K562 (cell line): ENCODE measurements around the gene PHLPP2. TPM values are rescaled to one million over a fixed set of nuclear protein-coding genes. Genes with fewer than 3 reads are reported as not detected.

Experiments used
- CXXC5 ChIP-seq: fragments of 250-450 bp; sonication (Bioruptor Pico); IDR thresholded peaks from 2 replicates; pipeline ENCODE4 v1.8.0; 2022; ENCODE audit warnings: inconsistent platforms, mild to moderate bottlenecking, moderate library complexity
- HDAC6 ChIP-seq: IDR thresholded peaks from 2 replicates; pipeline ENCODE4 v1.6.1; 2012; ENCODE audit warnings: low read depth, mild to moderate bottlenecking, control low read depth, inconsistent platforms, low read length, moderate library complexity
- SAP30 ChIP-seq: fragments of 200-600 bp; sonication (generic); IDR thresholded peaks from 2 replicates; pipeline ENCODE4 v1.6.1; 2012; ENCODE audit warnings: borderline replicate concordance, low read depth, mild to moderate bottlenecking, moderate library complexity, low read length, control low read depth, inconsistent platforms; ENCODE audit not compliant: insufficient read depth, poor library complexity, severe bottlenecking
- polyA plus RNA-seq, 8 experiments: library from polyadenylated mRNA; depleted of rRNA in 4 of 8; stranded (reverse) in 5 of 8; unstranded in 3 of 8; fragments of >200 nt; fragmentation: Nextera tagmentation in 2 of 8; fragmentation: Illumina TruSeq in 1 of 8; extraction: Ambion mirVana in 2 of 8; extraction: Trizol in 1 of 8; gene quantifications; 2 replicates each; pipeline versions ENCODE4 v1.2.1 to v1.2.3, GENCODE V29; 2011 to 2014; ENCODE audit warnings: inconsistent platforms in 1 of 8, missing spikeins in 1 of 8
- total RNA-seq, 7 experiments: library from RNA; depleted of rRNA in 6 of 7; stranded (reverse); fragments of >200 nt in 6 of 7; fragmentation: Illumina TruSeq in 2 of 7; extraction: Trizol in 2 of 7; gene quantifications; 2 replicates each; pipeline versions ENCODE4 v1.2.1 to v1.2.3, GENCODE V29; 2011 to 2021; ENCODE audit warnings: low replicate concordance in 1 of 7
- TF ChIP-seq, protein P1 (sequence below): fragments of 450-650 bp; IDR thresholded peaks from 2 replicates; pipeline ENCODE4 v1.6.1; 2018; ENCODE audit not compliant: partially characterized antibody
- TF ChIP-seq, protein P2 (sequence below): fragments of 450-650 bp; IDR thresholded peaks from 2 replicates; pipeline ENCODE4 v1.6.1; 2016; ENCODE audit warnings: mild to moderate bottlenecking, moderate library complexity
- TF ChIP-seq, protein P3 (sequence below): fragments of 450-650 bp; IDR thresholded peaks from 2 replicates; pipeline ENCODE4 v1.6.1; 2017; ENCODE audit warnings: antibody characterized with exemption, mild to moderate bottlenecking

The PHLPP2 gene
- total and polyA plus RNA-seq, 9 of the 15 experiments (the other 6 are each of a cell fraction or from before 2014, with no cell fraction given), result 0.60 to 7.1 (median 2.6) TPM

DNA sequence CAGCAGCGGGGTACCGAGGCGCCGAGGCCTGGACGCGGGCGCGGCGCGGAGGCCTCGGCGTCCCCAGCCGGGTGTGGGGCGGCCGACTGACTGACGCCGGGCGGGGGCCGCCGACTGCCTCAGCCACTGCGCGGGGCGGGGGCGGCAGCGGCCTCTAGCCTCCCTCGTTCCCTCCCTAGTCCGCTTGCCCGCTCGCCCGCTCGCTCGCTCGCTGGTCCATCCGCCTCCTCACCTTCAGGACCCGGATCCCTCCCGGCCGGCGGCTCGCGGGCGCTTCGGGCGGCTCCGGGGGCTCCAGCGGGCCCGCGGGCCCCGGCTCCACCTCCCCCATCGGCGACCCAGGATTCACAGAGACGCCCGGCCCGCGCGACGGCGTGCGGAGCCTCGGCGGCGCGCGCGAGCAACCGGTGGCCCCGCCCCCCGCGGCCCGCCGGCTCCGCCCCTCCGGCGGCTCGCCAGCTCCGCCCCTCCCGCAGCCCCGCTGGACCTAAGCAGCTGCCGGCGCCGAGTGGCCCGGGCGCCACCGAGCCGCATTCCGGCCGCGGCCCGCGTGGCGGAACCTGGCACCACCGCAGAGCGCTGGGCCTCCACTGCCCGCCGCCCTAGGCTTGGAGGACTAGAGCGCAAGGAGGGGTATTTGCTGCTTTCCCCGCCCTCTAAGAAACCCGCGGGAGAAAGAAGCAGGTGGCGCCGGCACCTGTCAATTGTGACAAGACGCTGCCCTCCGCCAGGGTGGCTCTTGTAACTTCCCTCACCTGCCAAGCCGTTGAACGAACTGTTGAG, 773 bp downstream of the PHLPP2 start (continued):
- TF ChIP-seq, protein P1, sequence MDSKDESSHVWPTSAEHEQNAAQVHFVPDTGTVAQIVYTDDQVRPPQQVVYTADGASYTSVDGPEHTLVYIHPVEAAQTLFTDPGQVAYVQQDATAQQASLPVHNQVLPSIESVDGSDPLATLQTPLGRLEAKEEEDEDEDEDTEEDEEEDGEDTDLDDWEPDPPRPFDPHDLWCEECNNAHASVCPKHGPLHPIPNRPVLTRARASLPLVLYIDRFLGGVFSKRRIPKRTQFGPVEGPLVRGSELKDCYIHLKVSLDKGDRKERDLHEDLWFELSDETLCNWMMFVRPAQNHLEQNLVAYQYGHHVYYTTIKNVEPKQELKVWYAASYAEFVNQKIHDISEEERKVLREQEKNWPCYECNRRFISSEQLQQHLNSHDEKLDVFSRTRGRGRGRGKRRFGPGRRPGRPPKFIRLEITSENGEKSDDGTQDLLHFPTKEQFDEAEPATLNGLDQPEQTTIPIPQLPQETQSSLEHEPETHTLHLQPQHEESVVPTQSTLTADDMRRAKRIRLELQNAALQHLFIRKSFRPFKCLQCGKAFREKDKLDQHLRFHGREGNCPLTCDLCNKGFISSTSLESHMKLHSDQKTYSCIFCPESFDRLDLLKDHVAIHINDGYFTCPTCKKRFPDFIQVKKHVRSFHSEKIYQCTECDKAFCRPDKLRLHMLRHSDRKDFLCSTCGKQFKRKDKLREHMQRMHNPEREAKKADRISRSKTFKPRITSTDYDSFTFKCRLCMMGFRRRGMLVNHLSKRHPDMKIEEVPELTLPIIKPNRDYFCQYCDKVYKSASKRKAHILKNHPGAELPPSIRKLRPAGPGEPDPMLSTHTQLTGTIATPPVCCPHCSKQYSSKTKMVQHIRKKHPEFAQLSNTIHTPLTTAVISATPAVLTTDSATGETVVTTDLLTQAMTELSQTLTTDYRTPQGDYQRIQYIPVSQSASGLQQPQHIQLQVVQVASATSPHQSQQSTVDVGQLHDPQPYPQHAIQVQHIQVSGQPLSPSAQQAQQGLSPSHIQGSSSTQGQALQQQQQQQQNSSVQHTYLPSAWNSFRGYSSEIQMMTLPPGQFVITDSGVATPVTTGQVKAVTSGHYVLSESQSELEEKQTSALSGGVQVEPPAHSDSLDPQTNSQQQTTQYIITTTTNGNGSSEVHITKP, result peak; percentile 90
- TF ChIP-seq SAP30 (peak; percentile 55), CXXC5 (peak; percentile 85), HDAC6 (no peak)
- TF ChIP-seq, protein P2, sequence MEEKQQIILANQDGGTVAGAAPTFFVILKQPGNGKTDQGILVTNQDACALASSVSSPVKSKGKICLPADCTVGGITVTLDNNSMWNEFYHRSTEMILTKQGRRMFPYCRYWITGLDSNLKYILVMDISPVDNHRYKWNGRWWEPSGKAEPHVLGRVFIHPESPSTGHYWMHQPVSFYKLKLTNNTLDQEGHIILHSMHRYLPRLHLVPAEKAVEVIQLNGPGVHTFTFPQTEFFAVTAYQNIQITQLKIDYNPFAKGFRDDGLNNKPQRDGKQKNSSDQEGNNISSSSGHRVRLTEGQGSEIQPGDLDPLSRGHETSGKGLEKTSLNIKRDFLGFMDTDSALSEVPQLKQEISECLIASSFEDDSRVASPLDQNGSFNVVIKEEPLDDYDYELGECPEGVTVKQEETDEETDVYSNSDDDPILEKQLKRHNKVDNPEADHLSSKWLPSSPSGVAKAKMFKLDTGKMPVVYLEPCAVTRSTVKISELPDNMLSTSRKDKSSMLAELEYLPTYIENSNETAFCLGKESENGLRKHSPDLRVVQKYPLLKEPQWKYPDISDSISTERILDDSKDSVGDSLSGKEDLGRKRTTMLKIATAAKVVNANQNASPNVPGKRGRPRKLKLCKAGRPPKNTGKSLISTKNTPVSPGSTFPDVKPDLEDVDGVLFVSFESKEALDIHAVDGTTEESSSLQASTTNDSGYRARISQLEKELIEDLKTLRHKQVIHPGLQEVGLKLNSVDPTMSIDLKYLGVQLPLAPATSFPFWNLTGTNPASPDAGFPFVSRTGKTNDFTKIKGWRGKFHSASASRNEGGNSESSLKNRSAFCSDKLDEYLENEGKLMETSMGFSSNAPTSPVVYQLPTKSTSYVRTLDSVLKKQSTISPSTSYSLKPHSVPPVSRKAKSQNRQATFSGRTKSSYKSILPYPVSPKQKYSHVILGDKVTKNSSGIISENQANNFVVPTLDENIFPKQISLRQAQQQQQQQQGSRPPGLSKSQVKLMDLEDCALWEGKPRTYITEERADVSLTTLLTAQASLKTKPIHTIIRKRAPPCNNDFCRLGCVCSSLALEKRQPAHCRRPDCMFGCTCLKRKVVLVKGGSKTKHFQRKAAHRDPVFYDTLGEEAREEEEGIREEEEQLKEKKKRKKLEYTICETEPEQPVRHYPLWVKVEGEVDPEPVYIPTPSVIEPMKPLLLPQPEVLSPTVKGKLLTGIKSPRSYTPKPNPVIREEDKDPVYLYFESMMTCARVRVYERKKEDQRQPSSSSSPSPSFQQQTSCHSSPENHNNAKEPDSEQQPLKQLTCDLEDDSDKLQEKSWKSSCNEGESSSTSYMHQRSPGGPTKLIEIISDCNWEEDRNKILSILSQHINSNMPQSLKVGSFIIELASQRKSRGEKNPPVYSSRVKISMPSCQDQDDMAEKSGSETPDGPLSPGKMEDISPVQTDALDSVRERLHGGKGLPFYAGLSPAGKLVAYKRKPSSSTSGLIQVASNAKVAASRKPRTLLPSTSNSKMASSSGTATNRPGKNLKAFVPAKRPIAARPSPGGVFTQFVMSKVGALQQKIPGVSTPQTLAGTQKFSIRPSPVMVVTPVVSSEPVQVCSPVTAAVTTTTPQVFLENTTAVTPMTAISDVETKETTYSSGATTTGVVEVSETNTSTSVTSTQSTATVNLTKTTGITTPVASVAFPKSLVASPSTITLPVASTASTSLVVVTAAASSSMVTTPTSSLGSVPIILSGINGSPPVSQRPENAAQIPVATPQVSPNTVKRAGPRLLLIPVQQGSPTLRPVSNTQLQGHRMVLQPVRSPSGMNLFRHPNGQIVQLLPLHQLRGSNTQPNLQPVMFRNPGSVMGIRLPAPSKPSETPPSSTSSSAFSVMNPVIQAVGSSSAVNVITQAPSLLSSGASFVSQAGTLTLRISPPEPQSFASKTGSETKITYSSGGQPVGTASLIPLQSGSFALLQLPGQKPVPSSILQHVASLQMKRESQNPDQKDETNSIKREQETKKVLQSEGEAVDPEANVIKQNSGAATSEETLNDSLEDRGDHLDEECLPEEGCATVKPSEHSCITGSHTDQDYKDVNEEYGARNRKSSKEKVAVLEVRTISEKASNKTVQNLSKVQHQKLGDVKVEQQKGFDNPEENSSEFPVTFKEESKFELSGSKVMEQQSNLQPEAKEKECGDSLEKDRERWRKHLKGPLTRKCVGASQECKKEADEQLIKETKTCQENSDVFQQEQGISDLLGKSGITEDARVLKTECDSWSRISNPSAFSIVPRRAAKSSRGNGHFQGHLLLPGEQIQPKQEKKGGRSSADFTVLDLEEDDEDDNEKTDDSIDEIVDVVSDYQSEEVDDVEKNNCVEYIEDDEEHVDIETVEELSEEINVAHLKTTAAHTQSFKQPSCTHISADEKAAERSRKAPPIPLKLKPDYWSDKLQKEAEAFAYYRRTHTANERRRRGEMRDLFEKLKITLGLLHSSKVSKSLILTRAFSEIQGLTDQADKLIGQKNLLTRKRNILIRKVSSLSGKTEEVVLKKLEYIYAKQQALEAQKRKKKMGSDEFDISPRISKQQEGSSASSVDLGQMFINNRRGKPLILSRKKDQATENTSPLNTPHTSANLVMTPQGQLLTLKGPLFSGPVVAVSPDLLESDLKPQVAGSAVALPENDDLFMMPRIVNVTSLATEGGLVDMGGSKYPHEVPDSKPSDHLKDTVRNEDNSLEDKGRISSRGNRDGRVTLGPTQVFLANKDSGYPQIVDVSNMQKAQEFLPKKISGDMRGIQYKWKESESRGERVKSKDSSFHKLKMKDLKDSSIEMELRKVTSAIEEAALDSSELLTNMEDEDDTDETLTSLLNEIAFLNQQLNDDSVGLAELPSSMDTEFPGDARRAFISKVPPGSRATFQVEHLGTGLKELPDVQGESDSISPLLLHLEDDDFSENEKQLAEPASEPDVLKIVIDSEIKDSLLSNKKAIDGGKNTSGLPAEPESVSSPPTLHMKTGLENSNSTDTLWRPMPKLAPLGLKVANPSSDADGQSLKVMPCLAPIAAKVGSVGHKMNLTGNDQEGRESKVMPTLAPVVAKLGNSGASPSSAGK, result peak; percentile 71
- TF ChIP-seq, protein P3, sequence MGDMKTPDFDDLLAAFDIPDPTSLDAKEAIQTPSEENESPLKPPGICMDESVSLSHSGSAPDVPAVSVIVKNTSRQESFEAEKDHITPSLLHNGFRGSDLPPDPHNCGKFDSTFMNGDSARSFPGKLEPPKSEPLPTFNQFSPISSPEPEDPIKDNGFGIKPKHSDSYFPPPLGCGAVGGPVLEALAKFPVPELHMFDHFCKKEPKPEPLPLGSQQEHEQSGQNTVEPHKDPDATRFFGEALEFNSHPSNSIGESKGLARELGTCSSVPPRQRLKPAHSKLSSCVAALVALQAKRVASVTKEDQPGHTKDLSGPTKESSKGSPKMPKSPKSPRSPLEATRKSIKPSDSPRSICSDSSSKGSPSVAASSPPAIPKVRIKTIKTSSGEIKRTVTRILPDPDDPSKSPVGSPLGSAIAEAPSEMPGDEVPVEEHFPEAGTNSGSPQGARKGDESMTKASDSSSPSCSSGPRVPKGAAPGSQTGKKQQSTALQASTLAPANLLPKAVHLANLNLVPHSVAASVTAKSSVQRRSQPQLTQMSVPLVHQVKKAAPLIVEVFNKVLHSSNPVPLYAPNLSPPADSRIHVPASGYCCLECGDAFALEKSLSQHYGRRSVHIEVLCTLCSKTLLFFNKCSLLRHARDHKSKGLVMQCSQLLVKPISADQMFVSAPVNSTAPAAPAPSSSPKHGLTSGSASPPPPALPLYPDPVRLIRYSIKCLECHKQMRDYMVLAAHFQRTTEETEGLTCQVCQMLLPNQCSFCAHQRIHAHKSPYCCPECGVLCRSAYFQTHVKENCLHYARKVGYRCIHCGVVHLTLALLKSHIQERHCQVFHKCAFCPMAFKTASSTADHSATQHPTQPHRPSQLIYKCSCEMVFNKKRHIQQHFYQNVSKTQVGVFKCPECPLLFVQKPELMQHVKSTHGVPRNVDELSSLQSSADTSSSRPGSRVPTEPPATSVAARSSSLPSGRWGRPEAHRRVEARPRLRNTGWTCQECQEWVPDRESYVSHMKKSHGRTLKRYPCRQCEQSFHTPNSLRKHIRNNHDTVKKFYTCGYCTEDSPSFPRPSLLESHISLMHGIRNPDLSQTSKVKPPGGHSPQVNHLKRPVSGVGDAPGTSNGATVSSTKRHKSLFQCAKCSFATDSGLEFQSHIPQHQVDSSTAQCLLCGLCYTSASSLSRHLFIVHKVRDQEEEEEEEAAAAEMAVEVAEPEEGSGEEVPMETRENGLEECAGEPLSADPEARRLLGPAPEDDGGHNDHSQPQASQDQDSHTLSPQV, result peak; percentile 49
